HL-60 (cell line): ENCODE measurements around the gene LURAP1L.

Source experiments
- DNase-seq, 2 experiments: peaks; one replicate each; pipeline ENCODE4 v3.0.0-alpha.2; 2010 to 2020; ENCODE audit warnings: low read depth in 1 of 2, low spot score in 1 of 2
- H3K27ac ChIP-seq: fragments of 250-450 bp; sonication (Bioruptor Pico); replicated peaks from 2 replicates; pipeline ENCODE4 v1.5.1; 2020; ENCODE audit warnings: mild to moderate bottlenecking, moderate library complexity
- H3K27me3 ChIP-seq: fragments of 250-450 bp; sonication (Bioruptor Pico); 2 replicates; pipeline ENCODE4 v1.5.1; 2021; ENCODE audit warnings: mild to moderate bottlenecking, moderate library complexity; ENCODE audit not compliant: insufficient read depth, poor library complexity, severe bottlenecking
- H3K4me3 ChIP-seq: replicated peaks from 2 replicates; pipeline ENCODE4 v1.5.1; 2011; ENCODE audit warnings: mild to moderate bottlenecking, control low read depth, low read length; ENCODE audit not compliant: insufficient read depth
- GABPA ChIP-seq: IDR thresholded peaks from 2 replicates; pipeline ENCODE4 v1.6.1; 2012; ENCODE audit warnings: low read depth
- POLR2AphosphoS5 ChIP-seq: IDR thresholded peaks from 2 replicates; pipeline ENCODE4 v1.6.1; 2012; ENCODE audit warnings: low read depth
- SPI1 ChIP-seq: IDR thresholded peaks from 2 replicates; pipeline ENCODE4 v1.6.1; 2012; ENCODE audit warnings: low read depth, mild to moderate bottlenecking, borderline replicate concordance
- TF ChIP-seq, protein P1 (sequence below): IDR thresholded peaks from one replicate; pipeline ENCODE4 v1.5.1; 2011; ENCODE audit warnings: low read length, control low read depth, inconsistent platforms; ENCODE audit not compliant: insufficient read depth
- TF ChIP-seq, protein P2 (sequence below): IDR thresholded peaks from 2 replicates; pipeline ENCODE4 v1.6.1; 2012; ENCODE audit warnings: low read depth; ENCODE audit not compliant: insufficient replicate concordance

LURAP1L gene

DNA sequence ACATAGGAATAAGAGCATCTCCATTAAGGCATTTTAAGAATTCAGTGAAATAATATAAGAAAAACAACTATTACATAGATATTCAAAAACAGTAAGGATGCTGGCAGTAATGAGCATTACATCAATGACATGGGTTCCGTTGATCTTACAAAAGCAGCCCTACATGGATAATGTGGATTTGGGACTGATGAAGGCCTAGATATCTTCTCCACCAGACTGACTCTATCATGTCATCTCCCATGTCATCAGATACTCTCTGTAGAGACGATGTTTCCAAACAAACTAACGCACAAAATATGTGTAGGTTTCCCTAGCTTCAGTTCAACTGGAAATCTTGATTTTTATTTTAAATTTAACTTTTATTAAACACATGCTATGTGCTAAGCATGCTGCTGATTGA is 3.6 kb downstream of the LURAP1L start:
- Histone ChIP-seq H3K4me3 (no peak overlapping the region), H3K27ac (no peak overlapping the region), H3K27me3 (no peaks in the 10 kb centered on the region)
- TF ChIP-seq SPI1, result no peak
- TF ChIP-seq, protein P1, sequence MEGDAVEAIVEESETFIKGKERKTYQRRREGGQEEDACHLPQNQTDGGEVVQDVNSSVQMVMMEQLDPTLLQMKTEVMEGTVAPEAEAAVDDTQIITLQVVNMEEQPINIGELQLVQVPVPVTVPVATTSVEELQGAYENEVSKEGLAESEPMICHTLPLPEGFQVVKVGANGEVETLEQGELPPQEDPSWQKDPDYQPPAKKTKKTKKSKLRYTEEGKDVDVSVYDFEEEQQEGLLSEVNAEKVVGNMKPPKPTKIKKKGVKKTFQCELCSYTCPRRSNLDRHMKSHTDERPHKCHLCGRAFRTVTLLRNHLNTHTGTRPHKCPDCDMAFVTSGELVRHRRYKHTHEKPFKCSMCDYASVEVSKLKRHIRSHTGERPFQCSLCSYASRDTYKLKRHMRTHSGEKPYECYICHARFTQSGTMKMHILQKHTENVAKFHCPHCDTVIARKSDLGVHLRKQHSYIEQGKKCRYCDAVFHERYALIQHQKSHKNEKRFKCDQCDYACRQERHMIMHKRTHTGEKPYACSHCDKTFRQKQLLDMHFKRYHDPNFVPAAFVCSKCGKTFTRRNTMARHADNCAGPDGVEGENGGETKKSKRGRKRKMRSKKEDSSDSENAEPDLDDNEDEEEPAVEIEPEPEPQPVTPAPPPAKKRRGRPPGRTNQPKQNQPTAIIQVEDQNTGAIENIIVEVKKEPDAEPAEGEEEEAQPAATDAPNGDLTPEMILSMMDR, result no peak
- TF ChIP-seq, protein P2, sequence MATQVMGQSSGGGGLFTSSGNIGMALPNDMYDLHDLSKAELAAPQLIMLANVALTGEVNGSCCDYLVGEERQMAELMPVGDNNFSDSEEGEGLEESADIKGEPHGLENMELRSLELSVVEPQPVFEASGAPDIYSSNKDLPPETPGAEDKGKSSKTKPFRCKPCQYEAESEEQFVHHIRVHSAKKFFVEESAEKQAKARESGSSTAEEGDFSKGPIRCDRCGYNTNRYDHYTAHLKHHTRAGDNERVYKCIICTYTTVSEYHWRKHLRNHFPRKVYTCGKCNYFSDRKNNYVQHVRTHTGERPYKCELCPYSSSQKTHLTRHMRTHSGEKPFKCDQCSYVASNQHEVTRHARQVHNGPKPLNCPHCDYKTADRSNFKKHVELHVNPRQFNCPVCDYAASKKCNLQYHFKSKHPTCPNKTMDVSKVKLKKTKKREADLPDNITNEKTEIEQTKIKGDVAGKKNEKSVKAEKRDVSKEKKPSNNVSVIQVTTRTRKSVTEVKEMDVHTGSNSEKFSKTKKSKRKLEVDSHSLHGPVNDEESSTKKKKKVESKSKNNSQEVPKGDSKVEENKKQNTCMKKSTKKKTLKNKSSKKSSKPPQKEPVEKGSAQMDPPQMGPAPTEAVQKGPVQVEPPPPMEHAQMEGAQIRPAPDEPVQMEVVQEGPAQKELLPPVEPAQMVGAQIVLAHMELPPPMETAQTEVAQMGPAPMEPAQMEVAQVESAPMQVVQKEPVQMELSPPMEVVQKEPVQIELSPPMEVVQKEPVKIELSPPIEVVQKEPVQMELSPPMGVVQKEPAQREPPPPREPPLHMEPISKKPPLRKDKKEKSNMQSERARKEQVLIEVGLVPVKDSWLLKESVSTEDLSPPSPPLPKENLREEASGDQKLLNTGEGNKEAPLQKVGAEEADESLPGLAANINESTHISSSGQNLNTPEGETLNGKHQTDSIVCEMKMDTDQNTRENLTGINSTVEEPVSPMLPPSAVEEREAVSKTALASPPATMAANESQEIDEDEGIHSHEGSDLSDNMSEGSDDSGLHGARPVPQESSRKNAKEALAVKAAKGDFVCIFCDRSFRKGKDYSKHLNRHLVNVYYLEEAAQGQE, result no peak
- TF ChIP-seq POLR2AphosphoS5, result no peak
- TF ChIP-seq GABPA, result no peak
- no peak for DNase-seq

DNA sequence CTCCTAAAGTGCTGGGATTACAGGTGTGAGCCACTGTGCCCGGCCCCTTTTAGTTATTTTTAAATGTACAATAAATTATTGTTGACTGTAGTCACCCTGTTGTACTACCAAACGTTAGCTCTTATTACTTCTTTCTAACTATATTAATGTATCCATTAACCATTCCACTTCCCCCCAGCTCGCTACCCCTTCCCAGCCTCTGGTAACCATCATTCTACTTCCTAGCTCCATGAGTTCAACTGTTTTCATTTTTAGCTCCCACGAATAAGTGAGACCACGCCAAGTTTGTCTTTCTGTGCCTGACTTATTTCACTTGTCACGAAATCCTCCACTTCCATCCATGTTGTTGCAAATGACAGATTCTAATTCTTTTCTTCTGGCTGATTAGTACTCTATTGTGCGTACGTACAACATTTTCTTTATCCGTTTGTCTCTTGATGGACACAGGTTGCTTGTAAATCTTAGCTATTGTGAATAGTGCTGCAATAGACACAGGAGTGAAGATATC is 6.5 kb downstream of the LURAP1L start:
- no peak overlapping the region for H3K4me3 ChIP-seq
- DNase-seq, result no peak
- TF ChIP-seq, protein P2, result no peak
- TF ChIP-seq, protein P1, result no peak
- TF ChIP-seq POLR2AphosphoS5, result no peak
- no peak for TF ChIP-seq SPI1
- TF ChIP-seq GABPA, result no peak
- no peaks in the 10 kb centered on the region for H3K27me3 ChIP-seq
- H3K27ac ChIP-seq, result no peak overlapping the region

DNA sequence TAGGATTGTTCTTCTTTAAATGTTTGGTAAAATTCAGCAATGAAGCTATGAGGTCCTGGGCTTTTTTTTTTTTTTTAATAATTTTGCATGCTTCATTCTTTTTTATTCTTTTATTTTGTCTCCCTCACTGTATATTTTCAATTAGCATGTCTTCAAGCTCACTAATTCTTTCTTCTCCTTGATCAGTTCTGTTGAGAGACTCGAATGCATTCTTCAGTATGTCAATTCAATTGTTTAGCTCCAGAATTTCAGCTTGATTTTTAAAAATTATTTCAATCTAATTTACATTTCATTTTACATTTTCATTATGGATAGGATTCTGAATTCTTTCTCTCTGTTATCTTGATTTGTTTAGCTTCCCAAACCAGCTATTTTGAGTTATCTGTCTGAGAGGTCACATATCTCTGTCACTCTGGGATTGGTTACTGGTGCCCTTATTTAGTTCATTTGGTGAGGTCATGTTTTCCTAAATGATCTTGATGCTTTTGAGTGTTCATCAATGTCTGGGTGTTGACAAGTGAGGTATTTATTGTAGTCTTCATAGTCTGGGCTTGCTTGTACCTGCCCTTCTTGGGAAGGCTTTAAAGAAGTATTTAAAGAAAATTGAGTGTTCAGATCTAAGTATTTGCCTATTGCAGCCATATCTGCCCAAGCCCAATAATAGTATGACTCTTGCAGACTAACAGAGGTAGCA is 9.1 kb downstream of the LURAP1L start:
- H3K27me3 ChIP-seq, result no peaks in the 10 kb centered on the region
- H3K4me3 ChIP-seq, result no peak overlapping the region
- no peak overlapping the region for H3K27ac ChIP-seq
- DNase-seq, result no peak
- TF ChIP-seq POLR2AphosphoS5 (no peak), SPI1 (no peak), GABPA (no peak)
- TF ChIP-seq, protein P1, result no peak
- TF ChIP-seq, protein P2, result no peak
